Measurements from ENCODE around the gene TXLNB.

Gene TXLNB

DNA sequence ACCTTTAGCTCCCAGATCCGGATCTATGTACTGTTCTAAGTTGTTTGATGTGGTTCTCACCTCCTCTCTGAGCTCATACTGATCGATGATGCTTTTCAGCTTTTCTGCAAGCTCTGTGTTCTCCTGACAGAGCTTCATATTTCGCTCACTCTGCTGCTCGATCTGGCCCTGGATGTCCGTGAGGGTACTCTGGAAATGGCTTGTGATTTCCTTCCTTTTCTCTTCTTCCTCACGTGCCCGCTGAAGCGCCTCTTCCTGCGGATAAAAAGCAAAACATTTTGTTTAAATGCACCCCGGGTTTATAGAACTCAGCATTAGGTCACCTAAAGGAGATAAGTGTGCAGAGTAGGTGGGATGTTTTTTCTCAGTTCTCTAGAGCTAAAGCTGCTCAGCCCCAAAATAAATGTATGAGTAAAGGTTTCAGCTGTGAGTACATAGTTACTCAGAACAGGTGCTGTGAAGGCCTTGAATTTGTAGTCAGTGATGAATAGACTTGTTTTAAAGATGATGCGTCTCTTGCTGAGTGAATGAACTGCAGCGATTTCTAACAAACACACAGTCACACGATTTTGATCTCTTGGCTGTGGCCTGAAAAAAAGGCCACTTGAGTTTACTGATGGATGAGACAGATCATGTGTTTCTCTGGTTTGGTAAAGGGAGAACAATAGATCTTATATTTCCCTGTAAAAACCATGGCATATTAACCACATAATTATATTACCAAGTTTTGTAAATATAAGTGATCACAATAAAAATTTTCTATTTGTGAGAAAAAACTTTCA lies 29.1 kb downstream of the TXLNB start:
- no peak for TF ChIP-seq EZH2 (IDR thresholded peaks at IDR 0.05; ENCODE audit: borderline replicate concordance, low read length)
- TF ChIP-seq CTCF (IDR thresholded peaks at IDR 0.05; ENCODE audit: low read length): no peak
- Histone ChIP-seq H3K79me2 (ENCODE audit: insufficient read depth, low read length) (no peaks in the 10 kb centered on the region), H3K9me2 (ENCODE audit: low read depth, low read length) (no peaks in the 10 kb centered on the region), H3F3A (ENCODE audit: insufficient read depth, low read length) (no peaks in the 10 kb centered on the region), H3K36me3 (ENCODE audit: insufficient read depth, low read length) (no peaks in the 10 kb centered on the region; the same call in 1 of the 2 replicates), H3K27ac (ENCODE audit: low read depth, low read length, poor library complexity, severe bottlenecking) (peak overlapping the region; percentile 68), H3K4me2 (ENCODE audit: low read length) (peak overlapping the region; percentile 46), H2AFZ (ENCODE audit: low read length) (no peak overlapping the region), H3K4me1 (ENCODE audit: insufficient read depth, low read length, severe bottlenecking) (peaks cover 32% of the 10 kb centered on the region), H3K27me3 (ENCODE audit: insufficient read depth, low read length) (no peaks in the 10 kb centered on the region), H3K4me3 (ENCODE audit: low read depth, low read length, poor library complexity, severe bottlenecking) (peak overlapping the region; percentile 4), H4K20me1 (ENCODE audit: insufficient read depth, low read length) (no peaks in the 10 kb centered on the region), H3K9ac (ENCODE audit: low read length) (peak overlapping the region; percentile 10; the same call in 1 of the 2 replicates), H3K9me3 (ENCODE audit: low read length) (no peaks in the 10 kb centered on the region)

DNA sequence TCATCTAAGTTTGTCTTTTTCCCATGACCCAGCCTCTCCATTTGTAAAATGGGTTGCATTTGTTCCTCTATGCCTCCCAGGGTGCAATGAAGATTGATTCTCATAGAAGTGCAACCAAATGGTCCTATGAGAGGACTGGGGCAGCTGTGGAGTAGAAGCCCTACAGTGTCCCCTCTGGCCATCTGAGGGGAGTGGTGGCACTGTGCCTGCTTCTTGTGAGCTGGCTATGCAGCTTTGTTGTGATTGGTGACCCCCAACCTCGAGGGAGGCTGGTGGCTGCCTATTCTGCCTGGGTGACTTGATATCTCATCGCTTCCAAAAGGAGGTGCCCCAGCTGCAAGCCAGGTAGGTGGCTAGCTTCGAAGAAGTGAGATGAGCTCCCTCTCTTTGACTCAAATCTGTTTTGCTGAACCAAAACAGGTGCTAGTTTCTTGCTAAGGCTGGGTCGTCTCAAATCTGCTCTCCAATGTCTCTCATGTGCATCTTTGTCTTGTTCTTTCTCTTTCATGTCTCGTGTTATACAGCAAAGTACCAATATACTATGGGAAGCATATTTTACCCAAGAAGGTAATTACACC lies 33.9 kb downstream of the TXLNB start:
- H3K79me2 ChIP-seq (ENCODE audit: insufficient read depth, low read length): no peaks in the 10 kb centered on the region
- H3K9ac ChIP-seq (ENCODE audit: low read length): no peak overlapping the region
- no peaks in the 10 kb centered on the region for H3K27me3 ChIP-seq (ENCODE audit: insufficient read depth, low read length)
- H3K36me3 ChIP-seq (ENCODE audit: insufficient read depth, low read length): no peaks in the 10 kb centered on the region; the same call in 1 of the 2 replicates
- H3K4me1 ChIP-seq (ENCODE audit: insufficient read depth, low read length, severe bottlenecking): peaks cover 32% of the 10 kb centered on the region
- no peak overlapping the region for H2AFZ ChIP-seq (ENCODE audit: low read length)
- no peaks in the 10 kb centered on the region for H4K20me1 ChIP-seq (ENCODE audit: insufficient read depth, low read length)
- H3K4me3 ChIP-seq (ENCODE audit: low read depth, low read length, poor library complexity, severe bottlenecking): no peak overlapping the region
- no peak overlapping the region for H3K4me2 ChIP-seq (ENCODE audit: low read length)
- peak overlapping the region; percentile 32 for H3K27ac ChIP-seq (ENCODE audit: low read depth, low read length, poor library complexity, severe bottlenecking)
- TF ChIP-seq EZH2 (IDR thresholded peaks at IDR 0.05; ENCODE audit: borderline replicate concordance, low read length) (no peak), CTCF (IDR thresholded peaks at IDR 0.05; ENCODE audit: low read length) (no peak)
- H3K9me3 ChIP-seq (ENCODE audit: low read length): no peaks in the 10 kb centered on the region
- no peaks in the 10 kb centered on the region for H3F3A ChIP-seq (ENCODE audit: insufficient read depth, low read length)
- H3K9me2 ChIP-seq (ENCODE audit: low read depth, low read length): no peaks in the 10 kb centered on the region

GRCh38 chr6:139257291-139257690 lies 34.5 kb downstream of the TXLNB start:
- Histone ChIP-seq H3F3A (ENCODE audit: insufficient read depth, low read length) (no peaks in the 10 kb centered on the region), H3K27ac (ENCODE audit: low read depth, low read length, poor library complexity, severe bottlenecking) (peak overlapping the region; percentile 32), H3K4me3 (ENCODE audit: low read depth, low read length, poor library complexity, severe bottlenecking) (no peak overlapping the region), H4K20me1 (ENCODE audit: insufficient read depth, low read length) (no peaks in the 10 kb centered on the region), H3K27me3 (ENCODE audit: insufficient read depth, low read length) (no peaks in the 10 kb centered on the region), H3K79me2 (ENCODE audit: insufficient read depth, low read length) (no peaks in the 10 kb centered on the region), H3K9me3 (ENCODE audit: low read length) (no peaks in the 10 kb centered on the region), H3K9me2 (ENCODE audit: low read depth, low read length) (no peaks in the 10 kb centered on the region), H2AFZ (ENCODE audit: low read length) (no peak overlapping the region), H3K36me3 (ENCODE audit: insufficient read depth, low read length) (no peaks in the 10 kb centered on the region; the same call in 1 of the 2 replicates), H3K4me2 (ENCODE audit: low read length) (no peak overlapping the region), H3K9ac (ENCODE audit: low read length) (no peak overlapping the region), H3K4me1 (ENCODE audit: insufficient read depth, low read length, severe bottlenecking) (peaks cover 26% of the 10 kb centered on the region)
- TF ChIP-seq CTCF (IDR thresholded peaks at IDR 0.05; ENCODE audit: low read length) (no peak), EZH2 (IDR thresholded peaks at IDR 0.05; ENCODE audit: borderline replicate concordance, low read length) (no peak)
